DND-41 (cell line): ENCODE measurements around the gene RBM10.

Experiments used
- ATAC-seq: fragments of 200-7000 bp; cut with Tn5 transposase; 3 replicates; pipeline ENCODE4 v1.9.1; 2021; ENCODE audit warnings: low read depth; ENCODE audit not compliant: insufficient read depth
- DNase-seq: peaks from one replicate; pipeline ENCODE4 v3.0.0-alpha.2; 2020
- H2AFZ ChIP-seq: 2 replicates; pipeline ENCODE4 v1.6.0; 2012; ENCODE audit warnings: low read depth, low read length
- H3K27ac ChIP-seq: 2 replicates; pipeline ENCODE4 v1.5.1; 2012; ENCODE audit warnings: low read length, inconsistent platforms
- H3K27me3 ChIP-seq: fragments of 200-600 bp; sonication (generic); 2 replicates; pipeline ENCODE4 v1.6.0; 2012; ENCODE audit warnings: low read length, mild to moderate bottlenecking, inconsistent platforms; ENCODE audit not compliant: insufficient read depth, poor library complexity
- H3K36me3 ChIP-seq: 2 replicates; pipeline ENCODE4 v1.5.1; 2012; ENCODE audit warnings: low read length, inconsistent platforms; ENCODE audit not compliant: insufficient read depth
- H3K4me1 ChIP-seq: 2 replicates; pipeline ENCODE4 v1.5.1; 2012; ENCODE audit warnings: mild to moderate bottlenecking, low read length; ENCODE audit not compliant: insufficient read depth
- H3K4me2 ChIP-seq: 2 replicates; pipeline ENCODE4 v1.6.0; 2012; ENCODE audit warnings: mild to moderate bottlenecking, moderate library complexity, low read length, inconsistent platforms; ENCODE audit not compliant: insufficient read depth
- H3K4me3 ChIP-seq, 2 experiments: fragments of 200-600 bp in 1 of 2; shearing (Covaris generic) in 1 of 2; 2 replicates each; pipeline ENCODE4 v1.5.1; 2012 to 2016; ENCODE audit warnings: inconsistent platforms in 2 of 2, low read length in 2 of 2, mild to moderate bottlenecking in 2 of 2, low read depth in 1 of 2, moderate library complexity in 1 of 2
- H3K79me2 ChIP-seq: 2 replicates; pipeline ENCODE4 v1.6.0; 2012; ENCODE audit warnings: low read length, inconsistent platforms; ENCODE audit not compliant: insufficient read depth
- H3K9ac ChIP-seq: 2 replicates; pipeline ENCODE4 v1.6.0; 2012; ENCODE audit warnings: low read depth, mild to moderate bottlenecking, inconsistent platforms, low read length, moderate library complexity
- H3K9me3 ChIP-seq: 2 replicates; pipeline ENCODE4 v1.5.1; 2012; ENCODE audit warnings: low read length, moderate library complexity, mild to moderate bottlenecking, inconsistent platforms; ENCODE audit not compliant: insufficient read depth, severe bottlenecking
- H4K20me1 ChIP-seq: 2 replicates; pipeline ENCODE4 v1.6.0; 2012; ENCODE audit warnings: low read length; ENCODE audit not compliant: insufficient read depth
- EZH2 ChIP-seq: IDR thresholded peaks from 3 replicates; pipeline ENCODE4 v1.6.1; 2012; ENCODE audit warnings: borderline replicate concordance, low read depth, mild to moderate bottlenecking, moderate library complexity, low read length, inconsistent platforms; ENCODE audit not compliant: severe bottlenecking
- TF ChIP-seq, protein P1 (sequence below): IDR thresholded peaks from 2 replicates; pipeline ENCODE4 v1.5.1; 2012; ENCODE audit warnings: borderline replicate concordance, low read length, moderate library complexity, mild to moderate bottlenecking; ENCODE audit not compliant: poor library complexity, severe bottlenecking; ENCODE audit errors: extremely low read depth

RBM10 gene

DNA sequence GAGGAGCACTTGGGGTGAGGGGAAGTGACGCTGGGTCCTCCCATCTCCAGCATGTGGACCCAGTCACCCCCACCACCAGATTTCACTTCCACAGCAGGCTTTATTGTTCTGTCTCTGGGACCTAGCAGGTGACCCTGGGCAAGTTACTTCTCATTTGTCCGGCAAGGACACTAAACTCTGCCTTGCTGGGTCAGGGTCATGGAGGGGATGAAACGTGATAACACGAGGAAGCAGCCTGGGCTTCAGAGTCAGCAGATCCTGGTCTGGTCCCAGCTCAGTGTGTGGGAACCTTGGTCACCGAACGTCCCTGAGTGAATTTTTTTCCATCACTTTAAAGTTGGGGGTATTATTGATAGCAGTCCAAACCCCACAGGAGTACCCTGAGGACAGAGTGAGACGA lies 52.5 kb downstream of the RBM10 start:
- Histone ChIP-seq H3K4me3 (no peak overlapping the region), H3K36me3 (peaks cover 69% of the 10 kb centered on the region)

DNA sequence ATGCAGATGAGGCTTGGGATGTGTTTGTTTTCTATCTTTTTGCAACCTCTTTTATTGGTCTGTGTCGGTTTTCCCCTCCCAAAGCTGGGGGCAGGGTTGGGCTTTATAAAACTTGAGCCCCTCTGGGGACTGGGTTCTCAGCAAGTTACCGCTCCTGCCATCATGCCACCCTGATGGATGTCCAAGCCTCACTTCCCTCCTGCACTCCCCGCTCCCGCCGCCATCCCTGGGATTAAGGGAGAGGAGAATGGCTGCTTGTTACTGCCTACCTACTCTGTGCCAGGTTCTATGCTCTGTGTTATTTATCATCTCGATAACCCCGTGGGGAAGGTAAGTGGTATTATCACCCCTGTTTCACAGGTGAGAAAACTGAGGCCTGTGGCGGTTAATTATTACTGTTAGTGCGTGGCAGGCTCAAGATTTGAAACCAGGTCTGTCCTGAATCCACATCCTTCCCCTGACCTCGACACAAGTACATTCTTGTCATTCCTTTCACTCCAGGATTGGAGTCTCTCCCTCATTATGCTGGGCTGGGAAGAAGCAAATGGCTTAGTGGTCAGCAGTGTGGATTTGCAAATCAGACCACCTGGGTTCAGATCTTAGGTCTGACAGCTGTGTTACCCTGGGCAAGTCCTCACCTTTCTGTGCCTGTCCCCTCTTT lies 53.1 kb downstream of the RBM10 start:
- no peaks in the 10 kb centered on the region for H3K9me3 ChIP-seq
- peaks cover 46% of the 10 kb centered on the region for H4K20me1 ChIP-seq
- 0 out of 2 replicates have a peak overlapping the region, but pooled peaks have one; percentile 83 for H3K4me2 ChIP-seq
- DNase-seq, result no peak
- H3K9ac ChIP-seq, result no peak overlapping the region
- H3K27ac ChIP-seq, result no peak overlapping the region
- H3K27me3 ChIP-seq, result no peaks in the 10 kb centered on the region
- H2AFZ ChIP-seq, result no peak overlapping the region
- H3K36me3 ChIP-seq, result peaks cover 75% of the 10 kb centered on the region
- peaks cover 65% of the 10 kb centered on the region for H3K79me2 ChIP-seq
- no peak overlapping the region for H3K4me3 ChIP-seq
- no peak for ATAC-seq
- TF ChIP-seq, protein P1, sequence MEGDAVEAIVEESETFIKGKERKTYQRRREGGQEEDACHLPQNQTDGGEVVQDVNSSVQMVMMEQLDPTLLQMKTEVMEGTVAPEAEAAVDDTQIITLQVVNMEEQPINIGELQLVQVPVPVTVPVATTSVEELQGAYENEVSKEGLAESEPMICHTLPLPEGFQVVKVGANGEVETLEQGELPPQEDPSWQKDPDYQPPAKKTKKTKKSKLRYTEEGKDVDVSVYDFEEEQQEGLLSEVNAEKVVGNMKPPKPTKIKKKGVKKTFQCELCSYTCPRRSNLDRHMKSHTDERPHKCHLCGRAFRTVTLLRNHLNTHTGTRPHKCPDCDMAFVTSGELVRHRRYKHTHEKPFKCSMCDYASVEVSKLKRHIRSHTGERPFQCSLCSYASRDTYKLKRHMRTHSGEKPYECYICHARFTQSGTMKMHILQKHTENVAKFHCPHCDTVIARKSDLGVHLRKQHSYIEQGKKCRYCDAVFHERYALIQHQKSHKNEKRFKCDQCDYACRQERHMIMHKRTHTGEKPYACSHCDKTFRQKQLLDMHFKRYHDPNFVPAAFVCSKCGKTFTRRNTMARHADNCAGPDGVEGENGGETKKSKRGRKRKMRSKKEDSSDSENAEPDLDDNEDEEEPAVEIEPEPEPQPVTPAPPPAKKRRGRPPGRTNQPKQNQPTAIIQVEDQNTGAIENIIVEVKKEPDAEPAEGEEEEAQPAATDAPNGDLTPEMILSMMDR, result no peak
- no peak for TF ChIP-seq EZH2
- H3K4me1 ChIP-seq, result peaks cover 34% of the 10 kb centered on the region

More for the DNA sequence above, 52.5 kb downstream of the RBM10 start:
- ATAC-seq (no peak), DNase-seq (no peak)
- peaks cover 69% of the 10 kb centered on the region for H3K79me2 ChIP-seq
- H3K27me3 ChIP-seq, result no peaks in the 10 kb centered on the region
- H4K20me1 ChIP-seq, result peaks cover 43% of the 10 kb centered on the region
- no peak overlapping the region for H3K9ac ChIP-seq
- TF ChIP-seq EZH2, result no peak
- TF ChIP-seq, protein P1, result no peak
- peaks cover 41% of the 10 kb centered on the region for H3K4me1 ChIP-seq
- no peak overlapping the region for H2AFZ ChIP-seq
- no peaks in the 10 kb centered on the region for H3K9me3 ChIP-seq
- H3K27ac ChIP-seq, result no peak overlapping the region
- H3K4me2 ChIP-seq, result peak overlapping the region; percentile 83; the same call in 1 of the 2 replicates

DNA sequence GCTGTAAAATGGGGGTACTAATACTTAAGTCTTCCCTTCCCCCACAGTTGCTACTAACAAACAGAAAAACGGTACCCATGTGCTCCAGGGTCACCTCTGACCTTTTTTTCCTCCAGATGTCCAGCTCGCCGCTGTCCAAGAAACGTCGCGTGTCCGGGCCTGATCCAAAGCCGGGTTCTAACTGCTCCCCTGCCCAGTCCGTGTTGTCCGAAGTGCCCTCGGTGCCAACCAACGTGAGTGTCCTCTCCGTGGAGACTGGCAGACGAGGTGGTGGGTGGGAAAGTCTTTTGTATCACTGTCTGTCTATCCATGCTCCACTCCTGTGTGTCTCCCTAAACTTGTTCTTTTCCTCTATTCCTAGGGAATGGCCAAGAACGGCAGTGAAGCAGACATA lies 53.7 kb downstream of the RBM10 start:
- H3K27me3 ChIP-seq, result no peaks in the 10 kb centered on the region
- no peak overlapping the region for H3K4me2 ChIP-seq
- DNase-seq (no peak), ATAC-seq (no peak)
- no peak overlapping the region for H2AFZ ChIP-seq
- TF ChIP-seq, protein P1, result no peak
- TF ChIP-seq EZH2, result no peak
- H3K4me1 ChIP-seq, result peaks cover 33% of the 10 kb centered on the region
- H3K9me3 ChIP-seq, result no peaks in the 10 kb centered on the region
- H4K20me1 ChIP-seq, result peaks cover 47% of the 10 kb centered on the region
- peaks cover 80% of the 10 kb centered on the region for H3K36me3 ChIP-seq
- H3K27ac ChIP-seq, result no peak overlapping the region
- H3K79me2 ChIP-seq, result peaks cover 65% of the 10 kb centered on the region
- H3K9ac ChIP-seq, result no peak overlapping the region
- H3K4me3 ChIP-seq, result no peak overlapping the region

DNA sequence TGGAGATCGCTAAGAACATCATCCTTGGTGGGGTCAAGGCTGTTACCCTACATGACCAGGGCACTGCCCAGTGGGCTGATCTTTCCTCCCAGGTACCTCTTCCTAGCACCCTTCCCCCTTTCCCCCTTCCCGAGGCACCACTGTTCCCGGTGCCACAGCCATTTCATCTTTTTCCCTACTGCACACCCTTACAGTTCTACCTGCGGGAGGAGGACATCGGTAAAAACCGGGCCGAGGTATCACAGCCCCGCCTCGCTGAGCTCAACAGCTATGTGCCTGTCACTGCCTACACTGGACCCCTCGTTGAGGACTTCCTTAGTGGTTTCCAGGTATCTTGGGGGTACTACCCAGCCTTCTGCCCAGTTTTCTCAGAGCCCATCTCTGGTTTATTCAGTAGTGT lies 54.3 kb downstream of the RBM10 start:
- Histone ChIP-seq H2AFZ (no peak overlapping the region), H3K9ac (no peak overlapping the region), H3K4me3 (no peak overlapping the region), H3K27me3 (no peaks in the 10 kb centered on the region), H3K9me3 (no peaks in the 10 kb centered on the region), H3K27ac (no peak overlapping the region), H4K20me1 (peaks cover 47% of the 10 kb centered on the region), H3K36me3 (peaks cover 86% of the 10 kb centered on the region), H3K79me2 (peaks cover 59% of the 10 kb centered on the region), H3K4me1 (peaks cover 32% of the 10 kb centered on the region), H3K4me2 (no peak overlapping the region)
- DNase-seq (no peak), ATAC-seq (no peak)
- TF ChIP-seq, protein P1, result no peak
- TF ChIP-seq EZH2, result no peak
